Hepatocyte (in vitro differentiated cells): ENCODE data around the gene PTPRH. TPM values are rescaled to one million over a fixed set of nuclear protein-coding genes. Genes with fewer than 3 reads are reported as not detected.

Experiments used
- DNase-seq: peaks from one replicate; pipeline ENCODE4 v3.0.0-alpha.2; 2016; ENCODE audit warnings: low spot score
- H2AFZ ChIP-seq: fragments of 200-600 bp; sonication (generic); 2 replicates; pipeline ENCODE4 v1.6.0; 2016; ENCODE audit warnings: antibody characterized with exemption, mild to moderate bottlenecking
- H3K27ac ChIP-seq: fragments of 200-600 bp; sonication (generic); 2 replicates; pipeline ENCODE4 v1.5.1; 2016; ENCODE audit warnings: mild to moderate bottlenecking
- H3K27me3 ChIP-seq: fragments of 200-600 bp; sonication (generic); 2 replicates; pipeline ENCODE4 v1.6.1; 2016
- H3K36me3 ChIP-seq: fragments of 200-600 bp; sonication (generic); replicated peaks from 2 replicates; pipeline ENCODE4 v1.5.1; 2016; ENCODE audit warnings: low read depth; ENCODE audit not compliant: insufficient read depth
- H3K4me1 ChIP-seq: fragments of 200-600 bp; sonication (generic); 2 replicates; pipeline ENCODE4 v1.5.1; 2016; ENCODE audit warnings: mild to moderate bottlenecking, moderate library complexity; ENCODE audit not compliant: insufficient read depth
- H3K4me2 ChIP-seq: fragments of 200-600 bp; sonication (generic); 2 replicates; pipeline ENCODE4 v1.6.0; 2016
- H3K4me3 ChIP-seq: fragments of 200-600 bp; sonication (generic); 2 replicates; pipeline ENCODE4 v1.5.1; 2016; ENCODE audit warnings: mild to moderate bottlenecking
- H3K79me2 ChIP-seq: fragments of 200-600 bp; sonication (generic); 2 replicates; pipeline ENCODE4 v1.6.0; 2017; ENCODE audit warnings: mild to moderate bottlenecking
- H3K9me2 ChIP-seq: fragments of 200-600 bp; sonication (generic); replicated peaks from 2 replicates; pipeline ENCODE4 v1.6.0; 2017; ENCODE audit warnings: mild to moderate bottlenecking; ENCODE audit not compliant: insufficient read depth
- H3K9me3 ChIP-seq: fragments of 200-600 bp; sonication (generic); 2 replicates; pipeline ENCODE4 v1.5.1; 2016; ENCODE audit warnings: low read depth, mild to moderate bottlenecking
- H4K20me1 ChIP-seq: fragments of 200-600 bp; sonication (generic); 2 replicates; pipeline ENCODE4 v1.6.0; 2016; ENCODE audit warnings: mild to moderate bottlenecking; ENCODE audit not compliant: insufficient read depth, poor library complexity, severe bottlenecking
- CTCF ChIP-seq: fragments of 200-600 bp; sonication (generic); IDR thresholded peaks from 2 replicates; pipeline ENCODE4 v1.5.1; 2016; ENCODE audit warnings: antibody characterized with exemption, mild to moderate bottlenecking; ENCODE audit not compliant: poor library complexity
- EZH2 ChIP-seq: fragments of 200-600 bp; sonication (generic); IDR thresholded peaks from 2 replicates; pipeline ENCODE4 v1.6.1; 2016; ENCODE audit warnings: antibody characterized with exemption, mild to moderate bottlenecking, borderline replicate concordance
- EZH2phosphoT487 ChIP-seq: fragments of 200-600 bp; sonication (generic); IDR thresholded peaks from one replicate; pipeline ENCODE4 v1.6.1; 2018; ENCODE audit warnings: antibody characterized with exemption, mild to moderate bottlenecking, low read depth, moderate library complexity; ENCODE audit not compliant: unreplicated experiment, severe bottlenecking
- WGBS: methylation state at CpG from one replicate; pipeline ENCODE4 v1.1.6; 2016; ENCODE audit warnings: low lambda C conversion rate; ENCODE audit errors: missing lambda C conversion rate; 5-methylcytosine and 5-hydroxymethylcytosine counted together
- microRNA-seq: library from miRNA; unstranded; fragments of <30 nt; microRNA quantifications from one replicate; pipeline ENCODE4, GENCODE V29; 2017
- polyA plus RNA-seq: library from polyadenylated mRNA; unstranded; fragments of >200 nt; fragmentation: Nextera tagmentation; extraction: Ambion mirVana; gene quantifications from 2 replicates; pipeline ENCODE4 v1.2.1, GENCODE V29; 2016
- small RNA-seq: library from RNA; depleted of rRNA; stranded (forward); fragments of <200 nt; gene quantifications from one replicate; pipeline ENCODE3, GENCODE V24; 2014
- total RNA-seq: library from RNA; depleted of rRNA; stranded (reverse); fragments of >200 nt; gene quantifications from 2 replicates; pipeline ENCODE4 v1.2.3, GENCODE V29; 2014

The PTPRH gene
- total and polyA plus RNA-seq, 2 experiments from 2014 or later: 7.3 to 30.9 TPM

- H3K9me2 ChIP-seq: no peaks in the 10 kb centered on the region
- 80% methylated on average over 14 of the region's 14 CpGs for WGBS
- no peak for TF ChIP-seq EZH2
- no peak for TF ChIP-seq EZH2phosphoT487
- no peak for TF ChIP-seq CTCF
- DNase-seq: no peak
- no peaks in the 10 kb centered on the region for H4K20me1 ChIP-seq
- H3K36me3 ChIP-seq: no peaks in the 10 kb centered on the region
- H3K27ac ChIP-seq: no peak overlapping the region
- H3K4me3 ChIP-seq: no peak overlapping the region
- H3K9me3 ChIP-seq: no peaks in the 10 kb centered on the region
- H3K27me3 ChIP-seq: no peaks in the 10 kb centered on the region
- H3K79me2 ChIP-seq: no peaks in the 10 kb centered on the region
- H3K4me1 ChIP-seq: no peaks in the 10 kb centered on the region
- H3K4me2 ChIP-seq: no peak overlapping the region
- no peak overlapping the region for H2AFZ ChIP-seq
Observed at GRCh38 chr19:55132453-55133129, 76.7 kb downstream of the PTPRH start.

- H3K79me2 ChIP-seq: no peaks in the 10 kb centered on the region
- WGBS: 86% methylated on average over 16 of the region's 16 CpGs
- DNase-seq: no peak
- no peak overlapping the region for H2AFZ ChIP-seq
- no peaks in the 10 kb centered on the region for H3K4me1 ChIP-seq
- no peak overlapping the region for H3K27ac ChIP-seq
- H3K9me2 ChIP-seq: no peaks in the 10 kb centered on the region
- H3K9me3 ChIP-seq: no peaks in the 10 kb centered on the region
- no peak overlapping the region for H3K4me3 ChIP-seq
- no peak overlapping the region for H3K4me2 ChIP-seq
- TF ChIP-seq EZH2phosphoT487 (no peak), EZH2 (no peak), CTCF (no peak)
- H4K20me1 ChIP-seq: no peaks in the 10 kb centered on the region
- H3K27me3 ChIP-seq: no peaks in the 10 kb centered on the region
- no peaks in the 10 kb centered on the region for H3K36me3 ChIP-seq
Observed at GRCh38 chr19:55131421-55131820, 77.9 kb downstream of the PTPRH start.

Small RNA genes within 50 kb of the gene (microRNA-seq; reads per million reads assigned to microRNA genes)
- 3.1 reads per million for gene MIR6802
- gene MIR6803: 14.8 reads per million, percentile 32 among the genes with 10 or more reads in this experiment
- 5.4 reads per million, percentile 11 among the genes with 10 or more reads in this experiment for gene MIR6804

Small RNA genes within 50 kb of the gene (small RNA-seq; reads per million reads assigned to genes)
- gene MIR6802: not detected
- not detected for gene MIR6803
- not detected for gene MIR6804
- gene RF01210: not detected

Other genes starting within 250 kb of the PTPRH start
- 37.1 and 40.2 TPM in 2 replicates for gene NLRP2, start 243.1 kb downstream of the PTPRH start, total RNA-seq
- gene NLRP2, start 243.1 kb downstream of the PTPRH start, polyA plus RNA-seq: 16.5 and 22.1 TPM in 2 replicates
- gene GP6, start 171.2 kb downstream of the PTPRH start, total RNA-seq: 0.07 TPM in 1 of 2 replicates, not detected in the other
- 0.24 and 0.93 TPM in 2 replicates for gene GP6, start 171.2 kb downstream of the PTPRH start, polyA plus RNA-seq
- gene RDH13, start 146.4 kb downstream of the PTPRH start, total RNA-seq: 14.5 and 17.3 TPM in 2 replicates
- gene RDH13, start 146.4 kb downstream of the PTPRH start, polyA plus RNA-seq: 17.7 and 21.9 TPM in 2 replicates
- 20.5 and 25.7 TPM in 2 replicates for gene EPS8L1, start 133.6 kb downstream of the PTPRH start, total RNA-seq
- gene EPS8L1, start 133.6 kb downstream of the PTPRH start, polyA plus RNA-seq: 33.8 and 49.6 TPM in 2 replicates
- gene PPP1R12C, start 91.9 kb downstream of the PTPRH start, total RNA-seq: 69.7 and 71.8 TPM in 2 replicates
- gene PPP1R12C, start 91.9 kb downstream of the PTPRH start, polyA plus RNA-seq: 74.5 and 83.6 TPM in 2 replicates
- gene TNNT1, start 60.3 kb downstream of the PTPRH start, total RNA-seq: 9.6 and 11.5 TPM in 2 replicates
- gene TNNT1, start 60.3 kb downstream of the PTPRH start, polyA plus RNA-seq: 32.1 and 86.4 TPM in 2 replicates
- gene TNNI3, start 51.8 kb downstream of the PTPRH start, total RNA-seq: 1.4 and 2.9 TPM in 2 replicates
- gene TNNI3, start 51.8 kb downstream of the PTPRH start, polyA plus RNA-seq: 1.4 and 1.6 TPM in 2 replicates
- gene DNAAF3, start 42.9 kb downstream of the PTPRH start, total RNA-seq: 0.17 and 1.9 TPM in 2 replicates
- 3.8 and 4.9 TPM in 2 replicates for gene DNAAF3, start 42.9 kb downstream of the PTPRH start, polyA plus RNA-seq
- gene SYT5, start 29.2 kb downstream of the PTPRH start, total RNA-seq: 0.60 and 1.4 TPM in 2 replicates
- gene SYT5, start 29.2 kb downstream of the PTPRH start, polyA plus RNA-seq: 0.86 and 0.98 TPM in 2 replicates
- 18.6 and 21.1 TPM in 2 replicates for gene TMEM86B, start 19.3 kb upstream of the PTPRH start, total RNA-seq
- gene TMEM86B, start 19.3 kb upstream of the PTPRH start, polyA plus RNA-seq: 48.6 and 62.3 TPM in 2 replicates
- 37.1 and 39.5 TPM in 2 replicates for gene PPP6R1, start 49.5 kb upstream of the PTPRH start, total RNA-seq
- gene PPP6R1, start 49.5 kb upstream of the PTPRH start, polyA plus RNA-seq: 76.0 and 79.3 TPM in 2 replicates
- gene HSPBP1, start 70.6 kb upstream of the PTPRH start, total RNA-seq: 31.5 and 33.9 TPM in 2 replicates
- gene HSPBP1, start 70.6 kb upstream of the PTPRH start, polyA plus RNA-seq: 52.2 and 54.5 TPM in 2 replicates
- 3.3 and 13.2 TPM in 2 replicates for gene BRSK1, start 74.5 kb upstream of the PTPRH start, total RNA-seq
- 2.4 and 2.7 TPM in 2 replicates for gene BRSK1, start 74.5 kb upstream of the PTPRH start, polyA plus RNA-seq
- 10.6 and 25.4 TPM in 2 replicates for gene TMEM150B, start 115.8 kb upstream of the PTPRH start, total RNA-seq
- 8.1 and 9.2 TPM in 2 replicates for gene TMEM150B, start 115.8 kb upstream of the PTPRH start, polyA plus RNA-seq
- gene KMT5C, start 130.4 kb upstream of the PTPRH start, total RNA-seq: 13.6 and 22.8 TPM in 2 replicates
- 23.6 and 38.0 TPM in 2 replicates for gene KMT5C, start 130.4 kb upstream of the PTPRH start, polyA plus RNA-seq
- 0.20 and 0.50 TPM in 2 replicates for gene COX6B2, start 145.2 kb upstream of the PTPRH start, total RNA-seq
- gene COX6B2, start 145.2 kb upstream of the PTPRH start, polyA plus RNA-seq: 4.5 and 7.8 TPM in 2 replicates
- not detected in 2 replicates for gene GARIN5B, start 153.8 kb upstream of the PTPRH start, total RNA-seq
- gene GARIN5B, start 153.8 kb upstream of the PTPRH start, polyA plus RNA-seq: 0.18 TPM in 1 of 2 replicates, not detected in the other
- 1.4 and 4.4 TPM in 2 replicates for gene IL11, start 161.0 kb upstream of the PTPRH start, total RNA-seq
- gene IL11, start 161.0 kb upstream of the PTPRH start, polyA plus RNA-seq: 6.6 and 8.5 TPM in 2 replicates
- not detected in 2 replicates for gene TMEM190, start 167.3 kb upstream of the PTPRH start, total RNA-seq
- gene TMEM190, start 167.3 kb upstream of the PTPRH start, polyA plus RNA-seq: 6.6 and 13.0 TPM in 2 replicates
- 1.8 and 9.1 TPM in 2 replicates for gene TMEM238, start 174.8 kb upstream of the PTPRH start, total RNA-seq
- gene TMEM238, start 174.8 kb upstream of the PTPRH start, polyA plus RNA-seq: 29.6 and 39.2 TPM in 2 replicates
- 604 and 984 TPM in 2 replicates for gene RPL28, start 176.4 kb upstream of the PTPRH start, total RNA-seq
- gene RPL28, start 176.4 kb upstream of the PTPRH start, polyA plus RNA-seq: 410 and 437 TPM in 2 replicates
- gene UBE2S, start 198.3 kb upstream of the PTPRH start, total RNA-seq: 18.5 and 20.4 TPM in 2 replicates
- gene UBE2S, start 198.3 kb upstream of the PTPRH start, polyA plus RNA-seq: 105 and 116 TPM in 2 replicates
- not detected in 2 replicates for gene SHISA7, start 233.8 kb upstream of the PTPRH start, total RNA-seq
- not detected in 2 replicates for gene SHISA7, start 233.8 kb upstream of the PTPRH start, polyA plus RNA-seq